ENCODE data around the gene NEK4. TPM values are rescaled to one million over a fixed set of nuclear protein-coding genes. Genes with fewer than 3 reads are reported as not detected.

NEK4 gene
- total and polyA plus RNA-seq, 2 of the 13 experiments (the other 11 are each of a cell fraction or from before 2014, with no cell fraction given): 16.5 to 38.0 TPM

DNA sequence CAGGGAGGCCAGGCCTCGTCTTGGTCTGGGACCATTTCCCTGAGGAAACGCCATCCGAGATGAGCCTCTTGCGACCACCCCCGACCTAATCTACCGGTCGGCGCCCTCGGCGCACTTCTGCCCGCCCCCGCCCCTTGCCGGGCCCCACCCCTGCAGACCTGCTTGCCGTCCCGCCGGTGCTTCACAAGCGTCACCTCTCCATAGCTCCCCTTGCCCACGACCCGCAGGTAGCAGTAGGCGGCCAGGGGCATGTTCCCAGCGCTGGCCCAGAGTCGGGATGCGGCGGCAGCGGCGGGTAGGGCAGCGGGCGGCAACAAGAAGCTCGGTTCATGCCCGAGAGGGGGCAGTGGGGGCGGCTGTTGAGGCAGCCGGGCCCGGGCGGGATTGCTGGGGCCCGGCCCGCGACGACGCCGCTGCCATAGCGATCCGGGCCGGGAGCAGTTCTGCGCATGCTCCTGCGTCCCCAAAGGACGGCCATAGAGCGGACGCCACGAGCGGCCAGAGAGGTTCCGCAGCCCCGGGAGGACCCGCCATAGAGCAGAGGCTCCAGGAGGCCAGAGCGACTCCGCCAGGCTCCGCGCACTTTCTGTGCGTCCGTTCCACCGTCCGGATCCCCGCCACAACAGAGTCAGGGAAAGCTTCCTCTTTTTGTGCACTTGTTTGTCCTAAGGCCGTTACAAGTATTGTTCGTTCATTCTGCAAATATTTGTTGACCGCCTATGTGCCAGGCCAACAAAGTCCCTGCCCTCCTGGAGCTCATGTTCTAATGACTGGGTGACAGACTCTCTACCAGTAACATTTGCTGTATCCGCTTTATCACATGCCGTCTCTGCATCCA lies at the start of gene NEK4 (continued):
- TF ChIP-seq, protein P1, sequence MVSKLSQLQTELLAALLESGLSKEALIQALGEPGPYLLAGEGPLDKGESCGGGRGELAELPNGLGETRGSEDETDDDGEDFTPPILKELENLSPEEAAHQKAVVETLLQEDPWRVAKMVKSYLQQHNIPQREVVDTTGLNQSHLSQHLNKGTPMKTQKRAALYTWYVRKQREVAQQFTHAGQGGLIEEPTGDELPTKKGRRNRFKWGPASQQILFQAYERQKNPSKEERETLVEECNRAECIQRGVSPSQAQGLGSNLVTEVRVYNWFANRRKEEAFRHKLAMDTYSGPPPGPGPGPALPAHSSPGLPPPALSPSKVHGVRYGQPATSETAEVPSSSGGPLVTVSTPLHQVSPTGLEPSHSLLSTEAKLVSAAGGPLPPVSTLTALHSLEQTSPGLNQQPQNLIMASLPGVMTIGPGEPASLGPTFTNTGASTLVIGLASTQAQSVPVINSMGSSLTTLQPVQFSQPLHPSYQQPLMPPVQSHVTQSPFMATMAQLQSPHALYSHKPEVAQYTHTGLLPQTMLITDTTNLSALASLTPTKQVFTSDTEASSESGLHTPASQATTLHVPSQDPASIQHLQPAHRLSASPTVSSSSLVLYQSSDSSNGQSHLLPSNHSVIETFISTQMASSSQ (IDR thresholded peaks at IDR 0.05; ENCODE audit: low read depth): no peak; the same call in 1 of the 2 replicates
- TF ChIP-seq, protein P1 (CRISPR knock-in tag; IDR thresholded peaks at IDR 0.05; ENCODE audit: borderline replicate concordance): no peak
- TF ChIP-seq, protein P2, sequence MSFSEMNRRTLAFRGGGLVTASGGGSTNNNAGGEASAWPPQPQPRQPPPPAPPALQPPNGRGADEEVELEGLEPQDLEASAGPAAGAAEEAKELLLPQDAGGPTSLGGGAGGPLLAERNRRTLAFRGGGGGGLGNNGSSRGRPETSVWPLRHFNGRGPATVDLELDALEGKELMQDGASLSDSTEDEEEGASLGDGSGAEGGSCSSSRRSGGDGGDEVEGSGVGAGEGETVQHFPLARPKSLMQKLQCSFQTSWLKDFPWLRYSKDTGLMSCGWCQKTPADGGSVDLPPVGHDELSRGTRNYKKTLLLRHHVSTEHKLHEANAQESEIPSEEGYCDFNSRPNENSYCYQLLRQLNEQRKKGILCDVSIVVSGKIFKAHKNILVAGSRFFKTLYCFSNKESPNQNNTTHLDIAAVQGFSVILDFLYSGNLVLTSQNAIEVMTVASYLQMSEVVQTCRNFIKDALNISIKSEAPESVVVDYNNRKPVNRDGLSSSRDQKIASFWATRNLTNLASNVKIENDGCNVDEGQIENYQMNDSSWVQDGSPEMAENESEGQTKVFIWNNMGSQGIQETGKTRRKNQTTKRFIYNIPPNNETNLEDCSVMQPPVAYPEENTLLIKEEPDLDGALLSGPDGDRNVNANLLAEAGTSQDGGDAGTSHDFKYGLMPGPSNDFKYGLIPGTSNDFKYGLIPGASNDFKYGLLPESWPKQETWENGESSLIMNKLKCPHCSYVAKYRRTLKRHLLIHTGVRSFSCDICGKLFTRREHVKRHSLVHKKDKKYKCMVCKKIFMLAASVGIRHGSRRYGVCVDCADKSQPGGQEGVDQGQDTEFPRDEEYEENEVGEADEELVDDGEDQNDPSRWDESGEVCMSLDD (CRISPR knock-in tag; IDR thresholded peaks at IDR 0.05; ENCODE audit: borderline replicate concordance): no peak
- no peak for TF ChIP-seq ZNF564 (CRISPR knock-in tag; IDR thresholded peaks at IDR 0.05)
- TF ChIP-seq ZSCAN25 (CRISPR knock-in tag; IDR thresholded peaks at IDR 0.05): peak; percentile 58; the same call in 1 of the 2 replicates
- TF ChIP-seq, protein P3, sequence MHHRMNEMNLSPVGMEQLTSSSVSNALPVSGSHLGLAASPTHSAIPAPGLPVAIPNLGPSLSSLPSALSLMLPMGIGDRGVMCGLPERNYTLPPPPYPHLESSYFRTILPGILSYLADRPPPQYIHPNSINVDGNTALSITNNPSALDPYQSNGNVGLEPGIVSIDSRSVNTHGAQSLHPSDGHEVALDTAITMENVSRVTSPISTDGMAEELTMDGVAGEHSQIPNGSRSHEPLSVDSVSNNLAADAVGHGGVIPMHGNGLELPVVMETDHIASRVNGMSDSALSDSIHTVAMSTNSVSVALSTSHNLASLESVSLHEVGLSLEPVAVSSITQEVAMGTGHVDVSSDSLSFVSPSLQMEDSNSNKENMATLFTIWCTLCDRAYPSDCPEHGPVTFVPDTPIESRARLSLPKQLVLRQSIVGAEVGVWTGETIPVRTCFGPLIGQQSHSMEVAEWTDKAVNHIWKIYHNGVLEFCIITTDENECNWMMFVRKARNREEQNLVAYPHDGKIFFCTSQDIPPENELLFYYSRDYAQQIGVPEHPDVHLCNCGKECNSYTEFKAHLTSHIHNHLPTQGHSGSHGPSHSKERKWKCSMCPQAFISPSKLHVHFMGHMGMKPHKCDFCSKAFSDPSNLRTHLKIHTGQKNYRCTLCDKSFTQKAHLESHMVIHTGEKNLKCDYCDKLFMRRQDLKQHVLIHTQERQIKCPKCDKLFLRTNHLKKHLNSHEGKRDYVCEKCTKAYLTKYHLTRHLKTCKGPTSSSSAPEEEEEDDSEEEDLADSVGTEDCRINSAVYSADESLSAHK (CRISPR knock-in tag; IDR thresholded peaks at IDR 0.05; ENCODE audit: borderline replicate concordance): no peak
- TF ChIP-seq SIX1 (CRISPR knock-in tag; IDR thresholded peaks at IDR 0.05; ENCODE audit: borderline replicate concordance): no peak
- 0 out of 2 replicates have a peak, but pooled peaks have one; percentile 44 for TF ChIP-seq ZNF354B (CRISPR knock-in tag; IDR thresholded peaks at IDR 0.05)
- TF ChIP-seq MXI1 (IDR thresholded peaks at IDR 0.05; ENCODE audit: borderline replicate concordance, low read depth, low read length): peak; percentile 85; the same call in 2 of the 3 replicates
- TF ChIP-seq, protein P4, sequence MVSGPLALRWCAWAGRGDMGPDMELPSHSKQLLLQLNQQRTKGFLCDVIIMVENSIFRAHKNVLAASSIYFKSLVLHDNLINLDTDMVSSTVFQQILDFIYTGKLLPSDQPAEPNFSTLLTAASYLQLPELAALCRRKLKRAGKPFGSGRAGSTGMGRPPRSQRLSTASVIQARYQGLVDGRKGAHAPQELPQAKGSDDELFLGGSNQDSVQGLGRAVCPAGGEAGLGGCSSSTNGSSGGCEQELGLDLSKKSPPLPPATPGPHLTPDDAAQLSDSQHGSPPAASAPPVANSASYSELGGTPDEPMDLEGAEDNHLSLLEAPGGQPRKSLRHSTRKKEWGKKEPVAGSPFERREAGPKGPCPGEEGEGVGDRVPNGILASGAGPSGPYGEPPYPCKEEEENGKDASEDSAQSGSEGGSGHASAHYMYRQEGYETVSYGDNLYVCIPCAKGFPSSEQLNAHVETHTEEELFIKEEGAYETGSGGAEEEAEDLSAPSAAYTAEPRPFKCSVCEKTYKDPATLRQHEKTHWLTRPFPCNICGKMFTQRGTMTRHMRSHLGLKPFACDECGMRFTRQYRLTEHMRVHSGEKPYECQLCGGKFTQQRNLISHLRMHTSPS (CRISPR knock-in tag; IDR thresholded peaks at IDR 0.05; ENCODE audit: low read depth): peak; percentile 60; the same call in 1 of the 2 replicates
- TF ChIP-seq ZNF30 (CRISPR knock-in tag; IDR thresholded peaks at IDR 0.05): no peak
- TF ChIP-seq TCF7L2 (IDR thresholded peaks at IDR 0.05; ENCODE audit: low read depth, low read length): no peak
- TF ChIP-seq DNMT3B (CRISPR knock-in tag; conservative IDR thresholded peaks at IDR 0.05): no peak
- peak; percentile 5; the same call in 1 of the 2 replicates for TF ChIP-seq HDAC2 (CRISPR knock-in tag; IDR thresholded peaks at IDR 0.05)
- peak; percentile 69; the same call in 1 of the 2 replicates for TF ChIP-seq ZNF703 (CRISPR knock-in tag; IDR thresholded peaks at IDR 0.05; ENCODE audit: borderline replicate concordance)
- TF ChIP-seq ZNF260 (CRISPR knock-in tag; IDR thresholded peaks at IDR 0.05; ENCODE audit: borderline replicate concordance, low read depth): no peak
- peak; percentile 93 for TF ChIP-seq RBFOX2 (IDR thresholded peaks at IDR 0.05; ENCODE audit: low read depth, low read length)
- TF ChIP-seq ZNF3 (CRISPR knock-in tag; IDR thresholded peaks at IDR 0.05): no peak

Data from HepG2 (cell line).